ENCODE data around the gene TOR3A.

GRCh38 chr1:179095377-179095776, 13.5 kb downstream of the TOR3A start:
- TF ChIP-seq, protein P1, sequence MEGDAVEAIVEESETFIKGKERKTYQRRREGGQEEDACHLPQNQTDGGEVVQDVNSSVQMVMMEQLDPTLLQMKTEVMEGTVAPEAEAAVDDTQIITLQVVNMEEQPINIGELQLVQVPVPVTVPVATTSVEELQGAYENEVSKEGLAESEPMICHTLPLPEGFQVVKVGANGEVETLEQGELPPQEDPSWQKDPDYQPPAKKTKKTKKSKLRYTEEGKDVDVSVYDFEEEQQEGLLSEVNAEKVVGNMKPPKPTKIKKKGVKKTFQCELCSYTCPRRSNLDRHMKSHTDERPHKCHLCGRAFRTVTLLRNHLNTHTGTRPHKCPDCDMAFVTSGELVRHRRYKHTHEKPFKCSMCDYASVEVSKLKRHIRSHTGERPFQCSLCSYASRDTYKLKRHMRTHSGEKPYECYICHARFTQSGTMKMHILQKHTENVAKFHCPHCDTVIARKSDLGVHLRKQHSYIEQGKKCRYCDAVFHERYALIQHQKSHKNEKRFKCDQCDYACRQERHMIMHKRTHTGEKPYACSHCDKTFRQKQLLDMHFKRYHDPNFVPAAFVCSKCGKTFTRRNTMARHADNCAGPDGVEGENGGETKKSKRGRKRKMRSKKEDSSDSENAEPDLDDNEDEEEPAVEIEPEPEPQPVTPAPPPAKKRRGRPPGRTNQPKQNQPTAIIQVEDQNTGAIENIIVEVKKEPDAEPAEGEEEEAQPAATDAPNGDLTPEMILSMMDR (IDR thresholded peaks at IDR 0.05), result no peak
- no peak for TF ChIP-seq EZH2 (IDR thresholded peaks at IDR 0.05; ENCODE audit: borderline replicate concordance, insufficient read depth, low read depth, low read length, poor library complexity, severe bottlenecking)

Measured in B cell (primary cell).